Measurements from ENCODE around the gene AMN.

DNA sequence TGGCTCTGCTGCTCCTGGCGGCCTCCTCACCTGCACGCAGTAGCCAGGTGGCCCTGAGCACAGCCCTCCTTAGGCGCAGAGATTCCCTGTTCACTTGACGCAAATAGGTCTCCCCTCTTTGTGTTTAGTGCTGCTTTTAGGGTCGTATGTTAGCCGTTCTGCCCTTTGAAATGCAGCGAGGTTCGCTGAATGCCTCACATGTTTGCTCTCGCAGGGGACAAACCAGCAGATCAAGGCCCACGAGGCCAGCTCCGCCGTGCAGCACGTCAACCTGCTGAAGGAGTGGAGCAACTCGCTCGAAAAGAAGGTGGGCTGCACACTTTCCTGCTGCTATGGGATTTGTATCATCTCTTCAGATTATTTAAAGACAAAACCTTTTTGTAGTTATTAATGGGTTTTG is 31.4 kb upstream of the AMN start:
- TF ChIP-seq, protein P1, sequence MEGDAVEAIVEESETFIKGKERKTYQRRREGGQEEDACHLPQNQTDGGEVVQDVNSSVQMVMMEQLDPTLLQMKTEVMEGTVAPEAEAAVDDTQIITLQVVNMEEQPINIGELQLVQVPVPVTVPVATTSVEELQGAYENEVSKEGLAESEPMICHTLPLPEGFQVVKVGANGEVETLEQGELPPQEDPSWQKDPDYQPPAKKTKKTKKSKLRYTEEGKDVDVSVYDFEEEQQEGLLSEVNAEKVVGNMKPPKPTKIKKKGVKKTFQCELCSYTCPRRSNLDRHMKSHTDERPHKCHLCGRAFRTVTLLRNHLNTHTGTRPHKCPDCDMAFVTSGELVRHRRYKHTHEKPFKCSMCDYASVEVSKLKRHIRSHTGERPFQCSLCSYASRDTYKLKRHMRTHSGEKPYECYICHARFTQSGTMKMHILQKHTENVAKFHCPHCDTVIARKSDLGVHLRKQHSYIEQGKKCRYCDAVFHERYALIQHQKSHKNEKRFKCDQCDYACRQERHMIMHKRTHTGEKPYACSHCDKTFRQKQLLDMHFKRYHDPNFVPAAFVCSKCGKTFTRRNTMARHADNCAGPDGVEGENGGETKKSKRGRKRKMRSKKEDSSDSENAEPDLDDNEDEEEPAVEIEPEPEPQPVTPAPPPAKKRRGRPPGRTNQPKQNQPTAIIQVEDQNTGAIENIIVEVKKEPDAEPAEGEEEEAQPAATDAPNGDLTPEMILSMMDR (IDR thresholded peaks at IDR 0.05; ENCODE audit: low read depth, low read length, missing input control): no peak
- TF ChIP-seq JUND (IDR thresholded peaks at IDR 0.05): no peak
- no peak for TF ChIP-seq RAD21 (IDR thresholded peaks at IDR 0.05)
- no peak for TF ChIP-seq SP1 (IDR thresholded peaks at IDR 0.05)
- no peak for TF ChIP-seq YY1 (IDR thresholded peaks at IDR 0.05)
- no peak for TF ChIP-seq GABPA (IDR thresholded peaks at IDR 0.05 in 1 of 2, conservative IDR thresholded peaks at IDR 0.05 in 1 of 2)

Measured in liver (tissue), 3 donors.